GM23338 (cell line): ENCODE measurements around the gene KLHDC8B.

Experiments used
- CREB1 ChIP-seq: fragments of 250-450 bp; sonication (Bioruptor Pico); IDR thresholded peaks from 2 replicates; pipeline ENCODE4 v1.5.0; 2020; ENCODE audit warnings: low read depth, mild to moderate bottlenecking, moderate library complexity
- EZH2 ChIP-seq: fragments of 200-600 bp; sonication (generic); IDR thresholded peaks from one replicate; pipeline ENCODE4 v1.8.0; 2017; ENCODE audit warnings: antibody characterized with exemption, mild to moderate bottlenecking, low read depth; ENCODE audit not compliant: unreplicated experiment
- EZH2phosphoT487 ChIP-seq: fragments of 200-600 bp; sonication (generic); IDR thresholded peaks from one replicate; pipeline ENCODE4 v1.8.1; 2018; ENCODE audit warnings: antibody characterized with exemption; ENCODE audit not compliant: unreplicated experiment
- JUNB ChIP-seq: IDR thresholded peaks from one replicate; pipeline ENCODE4 v1.6.1; 2016; ENCODE audit warnings: antibody characterized with exemption; ENCODE audit not compliant: unreplicated experiment
- NANOG ChIP-seq: IDR thresholded peaks from 2 replicates; pipeline ENCODE4 v1.6.1; 2016; ENCODE audit warnings: antibody characterized with exemption, borderline replicate concordance
- POLR2AphosphoS5 ChIP-seq: IDR thresholded peaks from 2 replicates; pipeline ENCODE4 v1.6.1; 2016; ENCODE audit warnings: antibody characterized with exemption, low read depth
- STAT1 ChIP-seq: IDR thresholded peaks from one replicate; pipeline ENCODE4 v1.6.1; 2016; ENCODE audit warnings: antibody characterized with exemption; ENCODE audit not compliant: unreplicated experiment
- ZNF114 ChIP-seq: fragments of 250-450 bp; sonication (Bioruptor Pico); IDR thresholded peaks from 2 replicates; pipeline ENCODE4 v1.5.0; 2020; ENCODE audit warnings: mild to moderate bottlenecking, moderate library complexity
- ZNF331 ChIP-seq: fragments of 250-450 bp; sonication (Bioruptor Pico); IDR thresholded peaks from 2 replicates; pipeline ENCODE4 v1.5.0; 2020; ENCODE audit warnings: low read depth, mild to moderate bottlenecking, moderate library complexity
- TF ChIP-seq, protein P1 (sequence below), 2 experiments: fragments of 200-600 bp in 1 of 2; sonication (generic) in 1 of 2; conservative IDR thresholded peaks; 2 replicates each; pipeline versions ENCODE4 v1.5.1 to v1.6.1; 2016 to 2017; ENCODE audit warnings: antibody characterized with exemption in 2 of 2, low read depth in 2 of 2, mild to moderate bottlenecking in 2 of 2, moderate library complexity in 1 of 2
- TF ChIP-seq, protein P2 (sequence below): IDR thresholded peaks from one replicate; pipeline ENCODE4 v1.6.1; 2018; ENCODE audit warnings: antibody characterized with exemption; ENCODE audit not compliant: unreplicated experiment
- TF ChIP-seq, protein P3 (sequence below): fragments of 250-450 bp; sonication (Bioruptor Pico); IDR thresholded peaks from 2 replicates; pipeline ENCODE4 v1.5.0; 2020; ENCODE audit warnings: mild to moderate bottlenecking, moderate library complexity

DNA sequence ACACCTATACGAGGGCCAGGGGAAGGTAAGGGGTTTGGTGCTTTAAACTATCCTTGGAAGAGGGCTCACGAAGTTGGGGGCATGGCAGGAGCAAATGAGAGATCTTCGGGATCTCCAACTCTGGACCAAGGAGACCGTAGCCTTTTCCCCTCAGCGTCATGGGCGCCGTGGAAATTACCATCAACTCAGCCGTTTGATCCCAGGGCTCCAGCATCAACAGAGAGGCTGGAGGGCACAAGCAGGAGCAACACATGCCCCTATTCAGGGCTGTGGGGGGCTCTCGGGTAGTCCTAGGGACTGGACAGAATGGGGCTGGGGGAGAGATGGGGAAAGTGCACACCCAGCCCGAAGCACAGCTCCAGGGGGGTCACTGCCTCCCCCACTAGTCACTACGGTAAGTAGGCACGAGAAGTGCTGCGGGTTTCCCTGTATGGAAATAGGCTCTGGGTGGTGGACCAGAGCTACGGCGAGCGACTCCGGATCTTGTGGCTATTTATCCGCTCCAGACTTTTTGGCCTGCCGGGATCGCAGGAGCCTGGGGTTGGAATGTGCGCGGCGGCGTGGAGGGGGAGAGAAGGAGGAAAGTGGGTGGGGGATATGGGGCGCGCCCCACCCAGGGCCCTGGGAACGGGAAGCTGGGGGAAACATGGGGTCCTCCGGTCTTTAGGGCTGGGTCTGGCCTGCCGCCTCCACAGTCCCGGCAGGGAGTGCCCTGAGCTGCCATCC lies 38.0 kb upstream of the KLHDC8B start:
- TF ChIP-seq, protein P1, sequence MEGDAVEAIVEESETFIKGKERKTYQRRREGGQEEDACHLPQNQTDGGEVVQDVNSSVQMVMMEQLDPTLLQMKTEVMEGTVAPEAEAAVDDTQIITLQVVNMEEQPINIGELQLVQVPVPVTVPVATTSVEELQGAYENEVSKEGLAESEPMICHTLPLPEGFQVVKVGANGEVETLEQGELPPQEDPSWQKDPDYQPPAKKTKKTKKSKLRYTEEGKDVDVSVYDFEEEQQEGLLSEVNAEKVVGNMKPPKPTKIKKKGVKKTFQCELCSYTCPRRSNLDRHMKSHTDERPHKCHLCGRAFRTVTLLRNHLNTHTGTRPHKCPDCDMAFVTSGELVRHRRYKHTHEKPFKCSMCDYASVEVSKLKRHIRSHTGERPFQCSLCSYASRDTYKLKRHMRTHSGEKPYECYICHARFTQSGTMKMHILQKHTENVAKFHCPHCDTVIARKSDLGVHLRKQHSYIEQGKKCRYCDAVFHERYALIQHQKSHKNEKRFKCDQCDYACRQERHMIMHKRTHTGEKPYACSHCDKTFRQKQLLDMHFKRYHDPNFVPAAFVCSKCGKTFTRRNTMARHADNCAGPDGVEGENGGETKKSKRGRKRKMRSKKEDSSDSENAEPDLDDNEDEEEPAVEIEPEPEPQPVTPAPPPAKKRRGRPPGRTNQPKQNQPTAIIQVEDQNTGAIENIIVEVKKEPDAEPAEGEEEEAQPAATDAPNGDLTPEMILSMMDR (conservative IDR thresholded peaks at IDR 0.05; ENCODE audit: low read depth in 2 of 2), result no peak
- TF ChIP-seq, protein P2, sequence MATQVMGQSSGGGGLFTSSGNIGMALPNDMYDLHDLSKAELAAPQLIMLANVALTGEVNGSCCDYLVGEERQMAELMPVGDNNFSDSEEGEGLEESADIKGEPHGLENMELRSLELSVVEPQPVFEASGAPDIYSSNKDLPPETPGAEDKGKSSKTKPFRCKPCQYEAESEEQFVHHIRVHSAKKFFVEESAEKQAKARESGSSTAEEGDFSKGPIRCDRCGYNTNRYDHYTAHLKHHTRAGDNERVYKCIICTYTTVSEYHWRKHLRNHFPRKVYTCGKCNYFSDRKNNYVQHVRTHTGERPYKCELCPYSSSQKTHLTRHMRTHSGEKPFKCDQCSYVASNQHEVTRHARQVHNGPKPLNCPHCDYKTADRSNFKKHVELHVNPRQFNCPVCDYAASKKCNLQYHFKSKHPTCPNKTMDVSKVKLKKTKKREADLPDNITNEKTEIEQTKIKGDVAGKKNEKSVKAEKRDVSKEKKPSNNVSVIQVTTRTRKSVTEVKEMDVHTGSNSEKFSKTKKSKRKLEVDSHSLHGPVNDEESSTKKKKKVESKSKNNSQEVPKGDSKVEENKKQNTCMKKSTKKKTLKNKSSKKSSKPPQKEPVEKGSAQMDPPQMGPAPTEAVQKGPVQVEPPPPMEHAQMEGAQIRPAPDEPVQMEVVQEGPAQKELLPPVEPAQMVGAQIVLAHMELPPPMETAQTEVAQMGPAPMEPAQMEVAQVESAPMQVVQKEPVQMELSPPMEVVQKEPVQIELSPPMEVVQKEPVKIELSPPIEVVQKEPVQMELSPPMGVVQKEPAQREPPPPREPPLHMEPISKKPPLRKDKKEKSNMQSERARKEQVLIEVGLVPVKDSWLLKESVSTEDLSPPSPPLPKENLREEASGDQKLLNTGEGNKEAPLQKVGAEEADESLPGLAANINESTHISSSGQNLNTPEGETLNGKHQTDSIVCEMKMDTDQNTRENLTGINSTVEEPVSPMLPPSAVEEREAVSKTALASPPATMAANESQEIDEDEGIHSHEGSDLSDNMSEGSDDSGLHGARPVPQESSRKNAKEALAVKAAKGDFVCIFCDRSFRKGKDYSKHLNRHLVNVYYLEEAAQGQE, result no peak
- no peak for TF ChIP-seq EZH2
- no peak for TF ChIP-seq CREB1 (CRISPR knock-in tag)
- TF ChIP-seq JUNB, result no peak
- no peak for TF ChIP-seq POLR2AphosphoS5
- TF ChIP-seq EZH2phosphoT487, result no peak
- no peak for TF ChIP-seq STAT1
- no peak for TF ChIP-seq NANOG
- no peak for TF ChIP-seq ZNF331
- TF ChIP-seq ZNF114 (CRISPR knock-in tag), result no peak
- TF ChIP-seq, protein P3, sequence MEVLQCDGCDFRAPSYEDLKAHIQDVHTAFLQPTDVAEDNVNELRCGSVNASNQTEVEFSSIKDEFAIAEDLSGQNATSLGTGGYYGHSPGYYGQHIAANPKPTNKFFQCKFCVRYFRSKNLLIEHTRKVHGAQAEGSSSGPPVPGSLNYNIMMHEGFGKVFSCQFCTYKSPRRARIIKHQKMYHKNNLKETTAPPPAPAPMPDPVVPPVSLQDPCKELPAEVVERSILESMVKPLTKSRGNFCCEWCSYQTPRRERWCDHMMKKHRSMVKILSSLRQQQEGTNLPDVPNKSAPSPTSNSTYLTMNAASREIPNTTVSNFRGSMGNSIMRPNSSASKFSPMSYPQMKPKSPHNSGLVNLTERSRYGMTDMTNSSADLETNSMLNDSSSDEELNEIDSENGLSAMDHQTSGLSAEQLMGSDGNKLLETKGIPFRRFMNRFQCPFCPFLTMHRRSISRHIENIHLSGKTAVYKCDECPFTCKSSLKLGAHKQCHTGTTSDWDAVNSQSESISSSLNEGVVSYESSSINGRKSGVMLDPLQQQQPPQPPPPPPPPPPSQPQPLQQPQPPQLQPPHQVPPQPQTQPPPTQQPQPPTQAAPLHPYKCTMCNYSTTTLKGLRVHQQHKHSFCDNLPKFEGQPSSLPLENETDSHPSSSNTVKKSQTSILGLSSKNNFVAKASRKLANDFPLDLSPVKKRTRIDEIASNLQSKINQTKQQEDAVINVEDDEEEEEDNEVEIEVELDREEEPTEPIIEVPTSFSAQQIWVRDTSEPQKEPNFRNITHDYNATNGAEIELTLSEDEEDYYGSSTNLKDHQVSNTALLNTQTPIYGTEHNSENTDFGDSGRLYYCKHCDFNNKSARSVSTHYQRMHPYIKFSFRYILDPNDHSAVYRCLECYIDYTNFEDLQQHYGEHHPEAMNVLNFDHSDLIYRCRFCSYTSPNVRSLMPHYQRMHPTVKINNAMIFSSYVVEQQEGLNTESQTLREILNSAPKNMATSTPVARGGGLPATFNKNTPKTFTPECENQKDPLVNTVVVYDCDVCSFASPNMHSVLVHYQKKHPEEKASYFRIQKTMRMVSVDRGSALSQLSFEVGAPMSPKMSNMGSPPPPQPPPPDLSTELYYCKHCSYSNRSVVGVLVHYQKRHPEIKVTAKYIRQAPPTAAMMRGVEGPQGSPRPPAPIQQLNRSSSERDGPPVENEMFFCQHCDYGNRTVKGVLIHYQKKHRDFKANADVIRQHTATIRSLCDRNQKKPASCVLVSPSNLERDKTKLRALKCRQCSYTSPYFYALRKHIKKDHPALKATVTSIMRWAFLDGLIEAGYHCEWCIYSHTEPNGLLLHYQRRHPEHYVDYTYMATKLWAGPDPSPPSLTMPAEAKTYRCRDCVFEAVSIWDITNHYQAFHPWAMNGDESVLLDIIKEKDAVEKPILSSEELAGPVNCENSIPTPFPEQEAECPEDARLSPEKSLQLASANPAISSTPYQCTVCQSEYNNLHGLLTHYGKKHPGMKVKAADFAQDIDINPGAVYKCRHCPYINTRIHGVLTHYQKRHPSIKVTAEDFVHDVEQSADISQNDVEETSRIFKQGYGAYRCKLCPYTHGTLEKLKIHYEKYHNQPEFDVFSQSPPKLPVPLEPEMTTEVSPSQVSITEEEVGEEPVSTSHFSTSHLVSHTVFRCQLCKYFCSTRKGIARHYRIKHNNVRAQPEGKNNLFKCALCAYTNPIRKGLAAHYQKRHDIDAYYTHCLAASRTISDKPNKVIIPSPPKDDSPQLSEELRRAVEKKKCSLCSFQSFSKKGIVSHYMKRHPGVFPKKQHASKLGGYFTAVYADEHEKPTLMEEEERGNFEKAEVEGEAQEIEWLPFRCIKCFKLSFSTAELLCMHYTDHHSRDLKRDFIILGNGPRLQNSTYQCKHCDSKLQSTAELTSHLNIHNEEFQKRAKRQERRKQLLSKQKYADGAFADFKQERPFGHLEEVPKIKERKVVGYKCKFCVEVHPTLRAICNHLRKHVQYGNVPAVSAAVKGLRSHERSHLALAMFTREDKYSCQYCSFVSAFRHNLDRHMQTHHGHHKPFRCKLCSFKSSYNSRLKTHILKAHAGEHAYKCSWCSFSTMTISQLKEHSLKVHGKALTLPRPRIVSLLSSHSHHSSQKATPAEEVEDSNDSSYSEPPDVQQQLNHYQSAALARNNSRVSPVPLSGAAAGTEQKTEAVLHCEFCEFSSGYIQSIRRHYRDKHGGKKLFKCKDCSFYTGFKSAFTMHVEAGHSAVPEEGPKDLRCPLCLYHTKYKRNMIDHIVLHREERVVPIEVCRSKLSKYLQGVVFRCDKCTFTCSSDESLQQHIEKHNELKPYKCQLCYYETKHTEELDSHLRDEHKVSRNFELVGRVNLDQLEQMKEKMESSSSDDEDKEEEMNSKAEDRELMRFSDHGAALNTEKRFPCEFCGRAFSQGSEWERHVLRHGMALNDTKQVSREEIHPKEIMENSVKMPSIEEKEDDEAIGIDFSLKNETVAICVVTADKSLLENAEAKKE (CRISPR knock-in tag), result no peak
